HG03442 (cell line): Measurements from ENCODE around the gene ZNF433.
"Not testable (repeated sequence)": the region's sequence is repeated elsewhere in the genome, so short reads cannot be mapped to it uniquely, and the experiment has no call there.

Source experiments
- ATAC-seq: cut with Tn5 transposase; IDR thresholded peaks from one replicate; pipeline ENCODE4 v1.9.1; 2021; ENCODE audit warnings: mild to moderate bottlenecking, moderate library complexity; ENCODE audit not compliant: unreplicated experiment

Gene ZNF433

GRCh38 chr19:11991921-11992320 is 43.6 kb downstream of the ZNF433 start:
- not testable (repeated sequence) for ATAC-seq

- ATAC-seq = no peak
Observed at GRCh38 chr19:11989112-11989456, 46.4 kb downstream of the ZNF433 start.

DNA sequence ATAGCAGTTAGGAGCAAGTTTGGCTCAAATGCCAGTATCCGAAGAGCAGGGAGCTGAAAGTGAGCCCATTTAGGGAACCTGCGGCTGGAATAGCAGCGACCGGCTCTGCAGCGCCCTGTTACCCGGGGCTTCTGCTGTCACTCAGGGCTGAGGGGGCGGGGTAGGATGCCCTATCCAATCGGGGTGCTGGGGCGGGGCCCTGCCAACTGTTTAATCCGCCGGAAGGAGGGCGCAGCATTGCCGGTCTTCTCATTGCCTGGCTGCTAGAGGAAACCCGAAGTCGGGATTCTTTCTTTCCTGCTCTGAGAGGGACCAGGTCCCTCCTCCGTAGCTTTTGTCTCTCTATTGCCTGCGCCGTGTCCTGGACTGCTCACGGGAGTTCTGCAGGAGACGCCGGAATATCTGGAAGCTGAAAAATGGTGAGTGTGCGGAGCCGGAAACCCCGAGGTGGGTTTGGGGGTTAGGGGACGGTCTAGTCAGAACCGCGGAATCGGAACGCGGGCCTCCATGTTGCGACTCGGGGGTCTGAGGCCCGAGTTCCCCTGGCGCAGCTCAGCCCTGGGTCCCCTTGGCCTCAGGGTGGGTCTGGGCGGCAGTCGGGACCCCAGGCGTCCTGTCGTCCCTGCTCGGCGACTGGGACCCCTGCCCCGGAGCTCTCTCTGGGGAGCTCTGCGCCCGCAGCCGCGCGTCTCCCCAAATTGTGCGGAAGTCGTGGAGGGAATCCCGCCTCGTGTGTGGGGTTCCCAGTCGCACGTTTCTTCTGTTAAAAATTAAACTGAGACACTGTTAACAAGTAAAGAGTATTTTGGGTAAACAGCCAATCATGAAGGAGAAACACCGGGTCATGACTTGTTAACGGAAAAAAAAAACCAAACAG is 47.8 kb downstream of the ZNF433 start:
- ATAC-seq = peak; percentile 74

DNA sequence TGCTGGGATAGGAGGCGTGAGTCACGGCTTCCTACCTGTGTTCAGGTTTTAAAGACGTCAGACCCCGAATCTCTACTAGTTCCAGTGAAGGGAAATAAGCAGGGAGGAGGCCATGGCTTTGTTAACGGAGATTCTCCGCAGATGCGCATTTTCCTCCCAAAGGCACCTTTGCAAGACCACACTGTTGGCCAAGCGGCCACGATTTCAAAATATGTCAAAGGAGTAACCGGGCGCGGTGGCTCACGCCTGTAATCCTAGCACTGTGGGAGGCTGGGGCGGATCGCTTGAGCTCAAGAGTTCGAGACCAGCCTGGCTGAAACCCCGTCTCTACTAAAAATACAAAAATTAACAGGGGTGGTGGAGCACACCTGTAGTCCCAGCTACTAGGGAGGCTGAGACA is 48.7 kb downstream of the ZNF433 start:
- ATAC-seq = no peak

DNA sequence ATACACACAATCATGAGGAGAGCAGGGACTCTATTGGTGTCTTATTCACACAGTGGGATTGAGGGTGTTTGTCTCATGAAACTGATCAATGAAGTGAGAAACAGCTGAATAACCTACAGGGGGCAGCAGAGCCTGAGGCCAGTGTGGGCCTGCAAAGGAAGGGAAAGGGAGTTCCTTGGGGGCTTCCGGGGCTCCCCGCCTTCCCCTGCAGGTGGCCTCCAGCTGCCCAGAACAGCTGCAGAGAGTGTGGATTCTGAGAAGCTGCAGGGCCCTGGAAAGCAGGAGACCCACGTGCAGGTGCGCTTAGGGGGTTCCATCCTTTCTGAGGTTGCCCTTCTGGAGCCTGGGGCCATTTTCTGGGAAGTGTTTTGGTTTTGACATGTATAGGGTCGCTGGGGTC is 50.5 kb downstream of the ZNF433 start:
- no peak for ATAC-seq

DNA sequence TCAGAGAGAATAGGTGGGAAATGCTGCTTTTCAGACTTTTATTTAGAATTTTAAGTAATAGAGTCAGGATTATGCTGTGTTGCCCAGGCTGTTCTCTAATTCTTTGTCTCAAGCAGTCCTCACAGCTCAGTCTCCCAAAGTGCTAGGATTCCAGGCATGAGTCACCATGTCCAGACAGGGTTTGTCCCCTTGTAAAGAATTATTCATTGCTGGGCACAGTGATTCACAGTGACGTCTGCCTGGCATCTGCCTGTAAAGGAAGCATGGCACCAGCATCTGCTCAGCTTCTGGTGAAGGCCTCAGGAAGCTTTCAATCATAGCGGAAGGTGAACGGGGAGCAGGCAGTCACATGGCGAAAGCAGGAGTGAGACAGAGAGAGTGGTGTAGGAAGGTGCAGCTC is 53.0 kb downstream of the ZNF433 start:
- no peak for ATAC-seq

DNA sequence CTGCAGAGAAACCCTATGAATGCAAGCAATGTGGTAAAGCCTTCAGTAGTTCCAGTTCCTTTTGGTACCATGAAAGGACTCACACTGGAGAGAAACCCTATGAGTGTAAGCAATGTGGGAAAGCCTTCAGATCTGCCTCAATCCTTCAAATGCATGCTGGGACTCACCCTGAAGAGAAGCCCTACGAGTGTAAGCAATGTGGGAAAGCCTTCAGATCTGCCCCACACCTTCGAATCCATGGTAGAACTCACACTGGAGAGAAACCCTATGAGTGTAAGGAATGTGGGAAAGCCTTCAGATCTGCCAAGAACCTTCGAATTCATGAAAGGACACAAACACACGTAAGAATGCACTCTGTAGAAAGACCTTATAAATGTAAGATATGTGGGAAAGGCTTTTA is 56.0 kb downstream of the ZNF433 start:
- no peak for ATAC-seq

DNA sequence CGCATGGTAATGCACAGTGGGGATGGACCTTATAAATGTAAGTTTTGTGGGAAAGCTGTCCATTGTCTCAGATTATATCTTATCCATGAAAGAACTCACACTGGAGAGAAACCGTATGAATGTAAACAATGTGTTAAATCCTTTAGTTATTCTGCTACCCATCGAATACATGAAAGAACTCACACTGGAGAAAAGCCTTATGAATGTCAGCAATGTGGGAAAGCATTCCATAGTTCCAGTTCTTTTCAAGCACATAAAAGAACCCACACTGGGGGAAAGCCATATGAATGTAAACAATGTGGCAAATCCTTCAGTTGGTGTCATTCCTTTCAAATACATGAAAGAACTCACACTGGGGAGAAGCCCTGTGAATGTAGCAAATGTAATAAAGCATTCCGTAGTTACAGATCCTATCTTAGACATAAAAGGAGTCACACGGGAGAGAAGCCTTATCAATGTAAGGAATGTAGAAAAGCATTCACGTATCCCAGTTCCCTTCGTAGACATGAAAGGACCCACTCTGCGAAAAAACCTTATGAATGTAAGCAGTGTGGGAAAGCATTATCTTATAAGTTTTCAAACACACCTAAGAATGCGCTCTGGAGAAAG is 56.9 kb downstream of the ZNF433 start:
- no peak for ATAC-seq

GRCh38 chr19:11973019-11973810 is 62.3 kb downstream of the ZNF433 start:
- ATAC-seq = no peak

- ATAC-seq = no peak
Observed at GRCh38 chr19:11971041-11971440, 64.4 kb downstream of the ZNF433 start.

DNA sequence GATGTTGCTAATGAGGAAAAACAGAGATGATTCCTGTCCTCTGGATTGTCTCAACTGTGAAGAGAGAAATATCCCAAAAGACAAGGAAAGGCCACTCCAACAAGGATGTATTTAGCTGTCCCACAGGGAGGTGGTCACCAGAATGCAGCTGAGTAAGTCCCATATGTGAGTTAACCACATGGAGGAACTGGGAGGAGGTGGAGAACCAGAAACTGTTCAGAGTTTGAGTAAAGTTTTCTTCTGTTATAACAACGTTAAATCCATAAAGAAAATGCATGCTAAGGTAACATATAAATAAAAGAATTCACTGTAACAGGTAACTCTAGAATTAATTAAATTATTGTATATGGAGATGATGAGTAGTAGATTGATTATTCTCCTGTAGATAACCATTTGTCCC is 65.3 kb downstream of the ZNF433 start:
- ATAC-seq = no peak

DNA sequence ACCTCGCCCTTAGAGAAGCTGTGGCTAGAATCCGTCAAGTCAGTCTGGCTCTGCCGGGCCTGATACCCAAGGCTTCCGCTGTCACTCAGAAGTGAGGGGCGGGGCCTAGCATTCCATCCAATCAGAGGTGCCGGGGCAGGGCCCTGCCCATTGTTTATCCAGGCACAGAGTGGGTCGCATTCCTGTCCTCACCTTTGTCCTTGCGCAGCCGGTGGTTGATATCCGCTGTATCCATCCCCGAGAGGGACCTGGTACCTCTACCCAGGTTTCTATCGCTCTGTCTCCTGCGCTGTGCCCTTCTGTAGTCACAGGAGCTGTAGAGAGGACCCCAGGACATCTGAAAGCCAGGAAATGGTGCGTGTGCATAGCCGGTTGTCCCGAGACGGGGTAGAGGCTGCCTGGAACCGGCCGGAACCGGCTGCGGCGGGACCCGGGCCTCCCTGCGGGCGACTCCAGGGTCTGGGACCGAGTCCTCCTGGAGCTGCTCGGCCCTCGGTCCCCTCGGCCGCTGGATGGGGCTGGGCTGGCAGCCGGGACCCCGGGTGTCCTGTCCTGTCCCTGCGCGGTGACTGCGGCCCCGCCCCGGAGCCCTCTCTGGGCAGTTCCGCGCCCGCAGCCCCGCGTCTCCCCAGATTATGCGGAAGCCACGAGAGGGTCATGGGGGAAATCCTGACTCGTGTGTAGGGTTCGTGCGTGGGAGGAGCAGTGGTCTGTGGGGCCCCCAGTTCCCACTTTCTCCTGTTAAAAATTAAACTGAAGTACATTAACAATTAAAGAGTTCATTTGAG is 70.4 kb downstream of the ZNF433 start, which contains the start of gene ZNF763:
Gene ZNF763 (plus strand): TSS at position 183 of the 788 bp plus-strand sequence. CDS start 169 bp downstream, at position 352.
- ATAC-seq = peak; percentile 84
